Heart right ventricle (tissue), 16 donors: ENCODE data around the gene CLCN6. TPM values are rescaled to one million over a fixed set of nuclear protein-coding genes. Genes with fewer than 3 reads are reported as not detected.

Experiments
- ATAC-seq, 8 donors: fragments of 200-7000 bp; cut with Tn5 transposase; one replicate each; pipeline ENCODE4 v1.9.1; 2020; ENCODE audit warnings: mild to moderate bottlenecking in 8 of 8, moderate library complexity in 8 of 8, moderate number of reproducible peaks in 1 of 8
- DNase-seq, 2 donors: peaks; one replicate each; pipeline ENCODE4 v3.0.0-alpha.2; 2020
- H3K27ac ChIP-seq, 10 donors: fragments of 200-600 bp; sonication (generic) in 2 of 10; one replicate each; pipeline versions ENCODE4 v1.5.0 to v1.8.0; 2020 to 2022; ENCODE audit warnings: mild to moderate bottlenecking in 3 of 10
- H3K27me3 ChIP-seq, 7 donors: fragments of 200-600 bp; one replicate each; pipeline ENCODE4 v1.8.0; 2021 to 2022; ENCODE audit warnings: mild to moderate bottlenecking in 2 of 7
- H3K36me3 ChIP-seq, 9 donors: fragments of 200-600 bp; sonication (generic) in 1 of 9; one replicate each; pipeline versions ENCODE4 v1.5.0 to v1.8.0; 2020 to 2022; ENCODE audit warnings: mild to moderate bottlenecking in 2 of 9
- H3K4me1 ChIP-seq, 9 donors: fragments of 200-600 bp; sonication (generic) in 1 of 9; one replicate each; pipeline versions ENCODE4 v1.5.0 to v1.8.0; 2020 to 2022; ENCODE audit warnings: mild to moderate bottlenecking in 4 of 9
- H3K4me3 ChIP-seq, 10 donors: fragments of 200-600 bp; sonication (generic) in 2 of 10; one replicate each; pipeline versions ENCODE4 v1.5.0 to v1.8.0; 2020 to 2022; ENCODE audit warnings: mild to moderate bottlenecking in 7 of 10, moderate library complexity in 2 of 10
- H3K9me3 ChIP-seq, 11 donors: fragments of 200-600 bp in 10 of 11; sonication (generic) in 2 of 11; one replicate each; pipeline versions ENCODE4 v1.5.0 to v1.8.0; 2013 to 2022; ENCODE audit warnings: mild to moderate bottlenecking in 2 of 11, control low read depth in 1 of 11, moderate library complexity in 1 of 11
- CTCF ChIP-seq, 9 donors: fragments of 200-600 bp; sonication (generic) in 2 of 9; IDR thresholded peaks; one replicate each; pipeline versions ENCODE4 v1.5.0 to v1.8.0; 2021 to 2022; ENCODE audit warnings: antibody characterized with exemption in 9 of 9, mild to moderate bottlenecking in 5 of 9, moderate library complexity in 1 of 9
- WGBS, 2 donors: extraction: QIAGEN DNeasy Blood & Tissue Kit; methylation state at CpG; one replicate each; pipeline ENCODE4 v1.1.7; 2013; ENCODE audit warnings: inconsistent platforms in 1 of 2; 5-methylcytosine and 5-hydroxymethylcytosine counted together
- intact Hi-C, 10 donors: fragments of 100-400 bp; cut with DNase I; formaldehyde crosslinking; loops; one replicate each; pipeline versions ENCODE4 v1.11.1 to v1.14.2; 2022
- polyA plus RNA-seq, 2 donors: library from polyadenylated mRNA; stranded (reverse); fragments of 200-250 nt; gene quantifications; one replicate each; pipeline ENCODE4 v1.2.3, GENCODE V29; 2013
- total RNA-seq, 10 donors: library from RNA; stranded (reverse); fragmentation: NEBNext Ultra II Directional in 3 of 10; extraction: Animal tissue kit (Norgen Biotek cat#: 25700) in 3 of 10; gene quantifications; one replicate each; pipeline versions ENCODE4 v1.2.1 to v1.2.4, GENCODE V29; 2021 to 2023
- donor health status: Arrhythmogenic right ventricular cardiomyopathy.
- donor health status: ischemic (EF 13 %, LVEDD 7.1; RV severe dilation, severe dysfunction).
- donor health status: healthy with polysubstance abuse.
- donor health status: DM: no; HTN: yes; CAD: no.
- donor health status: DM: no; HTN: no; CAD: no.
- donor health status: ischemic (EF 25% LVEDD 6.9; RV normal size, moderate dysfunction).
- donor health status: ischemic (EF 25% LVEDD 5.7; RV mildly dilated, moderate dysfunction).
- donor health status: healthy.
- donor health status: DM: yes; HTN: yes; CAD: no.
- donor health status: Ischemic cardiomyopathy.
- donor health status: ischemic (EF 35%, LVEDD 5.7; RV mildly dilated, moderate dysfunction).
- donor health status: nonischemic (EF 11% LVEDD 7.7; RV severe dilation, severe dysfunction).
- donor health status: DM: yes; HTN: yes; CAD: no.
- donor health status: PGD.
- donor health status: ischemic (EF 29% LVEDD 5.4; RV normal size, mild dysfunction).
- donor health status: nonischemic (EF 23%, LVEDD 6.1; RV moderate dilation, normal function).

The CLCN6 gene
- total and polyA plus RNA-seq, 12 donors, result 9.1 to 20.9 (median 16.2) TPM

GRCh38 chr1:11813021-11813420 lies 7.0 kb downstream of the CLCN6 start:
- peaks cover 0 to 95% (median 35%) of the 10 kb centered on the region in 9 donors for H3K36me3 ChIP-seq
- no peak overlapping the region for H3K27ac ChIP-seq
- no peak for ATAC-seq
- H3K27me3 ChIP-seq, result no peaks in the 10 kb centered on the region
- no peak for DNase-seq
- 88 to 95% methylated on average over 5 of the region's 5 CpGs for WGBS, 2 donors
- H3K9me3 ChIP-seq, result no peaks in the 10 kb centered on the region
- no peak for TF ChIP-seq CTCF (IDR thresholded peaks at IDR 0.05)
- intact Hi-C loops, result loop anchor here in 1 of 10 donors (10.0 kb wide), 1 partner anchor 68 kb away; no protein-coding TSS in a partner anchor
- peaks cover 0 to 36% (median 9%) of the 10 kb centered on the region in 9 donors for H3K4me1 ChIP-seq
- H3K4me3 ChIP-seq, result no peak overlapping the region

- H3K27me3 ChIP-seq, result no peaks in the 10 kb centered on the region
- 84 to 87% methylated on average over 12 of the region's 12 CpGs for WGBS, 2 donors
- intact Hi-C loops, result loop anchor here in 1 of 10 donors (10.0 kb wide), 1 partner anchor 72 kb away; no protein-coding TSS in a partner anchor
- H3K4me3 ChIP-seq, result no peak overlapping the region
- H3K9me3 ChIP-seq, result no peaks in the 10 kb centered on the region
- no peak overlapping the region for H3K27ac ChIP-seq
- H3K4me1 ChIP-seq, result peaks cover 0 to 26% (median 0%) of the 10 kb centered on the region in 9 donors
- H3K36me3 ChIP-seq, result peaks cover 0 to 97% (median 42%) of the 10 kb centered on the region in 9 donors
- no peak for TF ChIP-seq CTCF (IDR thresholded peaks at IDR 0.05)
- DNase-seq, result no peak
- ATAC-seq, result no peak
Measured at GRCh38 chr1:11817192-11817591, 11.2 kb downstream of the CLCN6 start.

- intact Hi-C loops, result no loop called here
- no peaks in the 10 kb centered on the region for H3K9me3 ChIP-seq
- DNase-seq, result no peak
- H3K4me1 ChIP-seq, result peaks cover 0 to 15% (median 0%) of the 10 kb centered on the region in 9 donors
- H3K27ac ChIP-seq, result peak overlapping the region in 4 of 10 donors; percentile 10 to 53 (median 35)
- H3K36me3 ChIP-seq, result peaks cover 0 to 100% (median 67%) of the 10 kb centered on the region in 9 donors
- no peak for TF ChIP-seq CTCF (IDR thresholded peaks at IDR 0.05)
- 76 to 86% methylated on average over 3 of the region's 3 CpGs for WGBS, 2 donors
- no peaks in the 10 kb centered on the region for H3K27me3 ChIP-seq
- H3K4me3 ChIP-seq, result no peak overlapping the region
- ATAC-seq, result no peak
Measured at GRCh38 chr1:11822091-11822490, 16.1 kb downstream of the CLCN6 start.

GRCh38 chr1:11823366-11824137 lies 17.6 kb downstream of the CLCN6 start:
- WGBS, 2 donors, result 93 to 94% methylated on average over 17 of the region's 17 CpGs
- TF ChIP-seq CTCF (IDR thresholded peaks at IDR 0.05), result no peak
- no peak for DNase-seq
- H3K4me3 ChIP-seq, result no peak overlapping the region
- H3K27ac ChIP-seq, result no peak overlapping the region
- peaks cover 0 to 100% (median 75%) of the 10 kb centered on the region in 9 donors for H3K36me3 ChIP-seq
- peaks cover 0 to 15% (median 0%) of the 10 kb centered on the region in 9 donors for H3K4me1 ChIP-seq
- no peaks in the 10 kb centered on the region for H3K27me3 ChIP-seq
- no peaks in the 10 kb centered on the region for H3K9me3 ChIP-seq
- peak in 1 of 8 donors; percentile 24 for ATAC-seq
- intact Hi-C loops, result no loop called here
